ENCODE results near the gene LDLRAD3. TPM values are rescaled to one million over a fixed set of nuclear protein-coding genes. Genes with fewer than 3 reads are reported as not detected.

LDLRAD3 gene
- total RNA-seq, 1 experiment from 2014 or later, result 12.1 TPM

DNA sequence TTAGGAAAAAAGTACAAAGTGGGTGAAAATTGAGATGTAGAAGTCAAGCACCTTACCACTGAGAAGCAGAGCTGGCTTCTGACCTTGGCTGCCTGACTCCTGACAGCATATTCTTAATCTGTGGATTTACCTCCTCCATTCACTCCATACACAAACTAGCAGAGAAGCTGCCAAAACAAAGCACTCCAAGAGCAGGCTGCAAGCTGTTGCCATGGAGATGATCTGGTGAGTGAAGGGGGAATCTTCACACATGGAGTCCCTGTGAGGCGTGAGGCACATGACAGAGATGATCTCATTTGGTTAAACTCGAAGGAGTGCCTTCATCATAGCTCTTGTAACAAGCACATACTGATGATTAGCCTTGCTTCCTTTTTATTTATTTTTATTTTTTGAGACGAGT, 329.2 kb downstream of the LDLRAD3 start:
- Histone ChIP-seq H3K27ac (ENCODE audit: insufficient read length, low read depth, low read length) (no peak overlapping the region), H3K14ac (ENCODE audit: insufficient read depth, low read length) (no peak overlapping the region), H4K20me1 (ENCODE audit: control insufficient read depth, insufficient read depth, insufficient read length) (no peaks in the 10 kb centered on the region), H4K91ac (ENCODE audit: insufficient read length, low read depth, low read length) (no peak overlapping the region), H3T11ph (ENCODE audit: low read length) (no peak overlapping the region), H3K79me2 (ENCODE audit: insufficient read depth, low read length) (no peaks in the 10 kb centered on the region), H3K4me2 (ENCODE audit: insufficient read depth, insufficient read length, low read length) (no peak overlapping the region), H4K5ac (ENCODE audit: insufficient read length, low read depth, low read length) (no peak overlapping the region), H4K8ac (replicated peaks; ENCODE audit: insufficient read length, low read depth, low read length) (no peak overlapping the region), H3K4me1 (ENCODE audit: insufficient read depth, low read length) (no peaks in the 10 kb centered on the region), H3K4ac (ENCODE audit: low read depth, low read length) (no peak overlapping the region), H2BK20ac (ENCODE audit: low read depth, low read length, poor library complexity, severe bottlenecking) (no peak overlapping the region), H3K56ac (ENCODE audit: insufficient read length, low read depth, low read length) (no peak overlapping the region), H3K23ac (ENCODE audit: insufficient read length, low read depth, low read length) (no peak overlapping the region), H3K9ac (ENCODE audit: extremely low read depth, insufficient read length, low read length) (no peak overlapping the region), H3K23me2 (ENCODE audit: insufficient read length, low read depth, low read length, poor library complexity, severe bottlenecking) (no peaks in the 10 kb centered on the region), H3K9me3 (ENCODE audit: control insufficient read depth, low read depth, low read length) (no peaks in the 10 kb centered on the region), H2BK12ac (ENCODE audit: insufficient read length, low read depth, low read length) (no peak overlapping the region), H2BK15ac (ENCODE audit: low read depth, low read length) (no peak overlapping the region), H2AFZ (ENCODE audit: low read length) (no peak overlapping the region), H2BK5ac (ENCODE audit: insufficient read length, low read length) (no peak overlapping the region), H3K27me3 (ENCODE audit: insufficient read depth, low read length) (no peaks in the 10 kb centered on the region), H2AK5ac (ENCODE audit: insufficient read length, low read length) (no peak overlapping the region), H3K79me1 (ENCODE audit: insufficient read depth, low read depth, low read length, poor library complexity, severe bottlenecking) (no peaks in the 10 kb centered on the region), H2BK120ac (ENCODE audit: low read depth, low read length, poor library complexity, severe bottlenecking) (no peak overlapping the region), H3K18ac (ENCODE audit: insufficient read length, low read depth, low read length) (no peak overlapping the region)
- no peak overlapping the region for H3K27ac Mint-ChIP-seq
- TF ChIP-seq, protein P1, sequence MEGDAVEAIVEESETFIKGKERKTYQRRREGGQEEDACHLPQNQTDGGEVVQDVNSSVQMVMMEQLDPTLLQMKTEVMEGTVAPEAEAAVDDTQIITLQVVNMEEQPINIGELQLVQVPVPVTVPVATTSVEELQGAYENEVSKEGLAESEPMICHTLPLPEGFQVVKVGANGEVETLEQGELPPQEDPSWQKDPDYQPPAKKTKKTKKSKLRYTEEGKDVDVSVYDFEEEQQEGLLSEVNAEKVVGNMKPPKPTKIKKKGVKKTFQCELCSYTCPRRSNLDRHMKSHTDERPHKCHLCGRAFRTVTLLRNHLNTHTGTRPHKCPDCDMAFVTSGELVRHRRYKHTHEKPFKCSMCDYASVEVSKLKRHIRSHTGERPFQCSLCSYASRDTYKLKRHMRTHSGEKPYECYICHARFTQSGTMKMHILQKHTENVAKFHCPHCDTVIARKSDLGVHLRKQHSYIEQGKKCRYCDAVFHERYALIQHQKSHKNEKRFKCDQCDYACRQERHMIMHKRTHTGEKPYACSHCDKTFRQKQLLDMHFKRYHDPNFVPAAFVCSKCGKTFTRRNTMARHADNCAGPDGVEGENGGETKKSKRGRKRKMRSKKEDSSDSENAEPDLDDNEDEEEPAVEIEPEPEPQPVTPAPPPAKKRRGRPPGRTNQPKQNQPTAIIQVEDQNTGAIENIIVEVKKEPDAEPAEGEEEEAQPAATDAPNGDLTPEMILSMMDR (conservative IDR thresholded peaks at IDR 0.05), result no peak
- peaks cover 7 to 11% (median 9%) of the 10 kb centered on the region in 3 experiments for H3K36me3 Mint-ChIP-seq (ENCODE audit: insufficient read depth in 1 of 3, low read depth in 3 of 3)
- H3K4me3 Mint-ChIP-seq, result no peak overlapping the region
- WGBS (ENCODE audit: extremely low coverage, insufficient read length, low lambda C conversion rate), result no CpG with 5 or more reads among the region's 3 CpGs
- peaks cover 2% of the 10 kb centered on the region; the same call in 1 of the 2 replicates for H3K27me3 Mint-ChIP-seq (ENCODE audit: low read depth)
- DNase-seq, result no peak
- H3K9me3 Mint-ChIP-seq, result no peaks in the 10 kb centered on the region
- no peaks in the 10 kb centered on the region; a peak in 1 of 4 replicates for H3K4me1 Mint-ChIP-seq
